Fibroblast of mammary gland (primary cell): ENCODE data around the gene CAPN5.
"Not testable (repeated sequence)": the region's sequence is repeated elsewhere in the genome, so short reads cannot be mapped to it uniquely, and the experiment has no call there.

Experiments
- DNase-seq: peaks from one replicate; pipeline ENCODE4 v3.0.0-alpha.2; 2010; ENCODE audit warnings: low read depth
- H3K4me3 ChIP-seq: 2 replicates; pipeline ENCODE4 v1.5.1; 2011; ENCODE audit warnings: low read depth, mild to moderate bottlenecking, low read length, moderate library complexity; ENCODE audit not compliant: control insufficient read depth
- CTCF ChIP-seq: conservative IDR thresholded peaks from 2 replicates; pipeline ENCODE4 v1.5.1; 2011; ENCODE audit warnings: low read depth, low read length, inconsistent platforms; ENCODE audit not compliant: control insufficient read depth, insufficient read depth

The CAPN5 gene

GRCh38 chr11:77093056-77093891, 26.5 kb downstream of the CAPN5 start:
- DNase-seq: no peak
- no peak overlapping the region for H3K4me3 ChIP-seq
- no peak for TF ChIP-seq CTCF

GRCh38 chr11:77093987-77094840, 27.4 kb downstream of the CAPN5 start:
- DNase-seq: peak; percentile 16
- TF ChIP-seq CTCF: no peak

GRCh38 chr11:77094841-77095365, 28.1 kb downstream of the CAPN5 start:
- H3K4me3 ChIP-seq: no peak overlapping the region
- no peak for TF ChIP-seq CTCF

More at GRCh38 chr11:77093987-77094840, 27.4 kb downstream of the CAPN5 start:
- no peak overlapping the region for H3K4me3 ChIP-seq

GRCh38 chr11:77095551-77096490, 29.1 kb downstream of the CAPN5 start:
- H3K4me3 ChIP-seq: no peak overlapping the region
- DNase-seq: no peak
- no peak for TF ChIP-seq CTCF

More at GRCh38 chr11:77094841-77095365, 28.1 kb downstream of the CAPN5 start:
- no peak for DNase-seq

GRCh38 chr11:77096591-77097019, 29.8 kb downstream of the CAPN5 start:
- DNase-seq: no peak
- TF ChIP-seq CTCF: no peak
- no peak overlapping the region for H3K4me3 ChIP-seq

GRCh38 chr11:77097180-77097579, 30.4 kb downstream of the CAPN5 start:
- not testable (repeated sequence) for DNase-seq, H3K4me3 ChIP-seq
